GM12873 (cell line): ENCODE data around the gene SBSN.

Source experiments
- CTCF ChIP-seq: IDR thresholded peaks from 2 replicates; pipeline ENCODE4 v1.5.1; 2012; ENCODE audit warnings: low read depth, mild to moderate bottlenecking, moderate library complexity, low read length, control low read depth; ENCODE audit not compliant: insufficient read depth; ENCODE audit errors: missing control alignments

SBSN gene

DNA sequence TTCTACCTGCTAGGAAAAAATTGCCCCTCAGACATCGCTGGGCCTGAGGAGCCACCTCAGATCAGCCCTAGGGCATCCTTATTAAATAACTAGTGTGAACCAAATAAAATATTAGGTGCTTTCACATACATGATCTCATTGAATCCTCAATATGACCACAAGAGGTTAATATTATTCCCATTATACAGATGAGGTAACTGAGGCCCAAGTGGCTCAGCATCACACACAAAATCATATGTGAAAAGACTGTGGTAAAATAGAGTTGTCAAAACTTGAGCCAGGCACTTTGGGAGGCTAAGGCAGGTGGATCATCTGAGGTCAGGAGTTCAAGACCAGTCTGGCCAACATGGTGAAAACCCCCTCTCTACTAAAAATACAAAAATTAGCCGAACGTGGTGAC is 11.8 kb downstream of the SBSN start:
- TF ChIP-seq CTCF = no peak

DNA sequence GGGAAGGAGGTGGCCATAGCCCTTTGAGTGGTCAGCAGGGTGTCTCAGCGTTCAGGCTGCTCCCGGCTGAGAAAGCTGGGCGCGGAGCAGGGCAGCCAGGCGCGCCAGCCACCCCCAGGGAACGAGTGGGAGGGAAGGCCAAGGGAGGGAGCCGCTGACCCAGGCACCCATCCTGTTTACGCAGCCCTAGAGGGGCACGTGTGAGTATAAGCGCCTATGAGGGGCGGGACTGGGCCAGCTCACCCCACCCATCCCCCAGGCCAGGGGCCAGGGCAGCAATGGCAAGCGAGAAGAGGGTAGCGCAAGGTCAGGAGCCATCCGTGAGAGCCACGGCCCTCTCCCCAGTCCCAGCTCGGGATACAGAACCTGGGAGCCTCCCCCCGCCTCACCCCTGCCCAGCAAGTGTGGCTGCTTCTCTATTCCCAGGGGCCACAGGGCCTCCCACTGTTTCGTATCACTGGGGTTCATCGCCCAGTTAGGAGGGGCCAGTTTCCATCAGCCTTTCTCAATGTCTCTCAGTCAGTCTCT is 13.8 kb downstream of the SBSN start:
- TF ChIP-seq CTCF = no peak

DNA sequence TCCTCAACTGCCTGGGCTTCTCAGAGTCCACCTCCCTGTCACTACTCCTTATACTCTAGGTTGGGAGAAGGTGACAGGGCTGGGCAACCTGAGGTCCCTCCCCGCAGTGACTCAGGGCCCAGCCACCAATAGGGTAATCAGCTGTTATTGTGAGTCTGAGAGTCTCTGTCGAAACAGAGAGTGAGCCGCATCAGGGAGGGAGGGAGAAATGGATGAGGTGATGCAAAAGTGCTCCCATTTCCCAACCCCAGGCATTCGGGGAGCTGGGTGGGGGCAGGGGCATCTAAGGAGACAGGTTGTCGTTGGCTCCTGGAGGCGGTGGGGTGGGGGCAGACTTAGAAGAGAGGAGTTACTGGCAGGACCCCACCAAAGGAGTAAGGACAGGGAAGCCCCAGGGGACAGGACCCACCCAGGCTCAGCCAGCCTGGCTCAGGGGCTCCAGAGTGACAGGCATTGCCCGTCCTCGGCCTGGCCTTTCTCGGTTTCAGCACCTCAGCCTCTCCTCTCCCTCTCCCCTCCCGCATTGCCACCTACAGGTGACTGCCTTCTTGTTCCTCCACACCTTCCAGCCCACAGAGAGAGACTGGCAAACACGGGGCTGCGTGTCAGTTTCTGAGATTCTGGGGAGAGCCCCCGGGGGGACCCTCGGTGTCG is 14.4 kb downstream of the SBSN start, which contains the start of gene DMKN:
Gene DMKN, minus strand, starts transcription at position 22 of the 654 bp plus-strand sequence. CDS start 174 bp downstream, outside the sequence.
- TF ChIP-seq CTCF = peak; percentile 24

GRCh38 chr19:35512831-35513627 is 15.1 kb downstream of the SBSN start:
- TF ChIP-seq CTCF = no peak

GRCh38 chr19:35511337-35511736 is 16.8 kb downstream of the SBSN start:
- TF ChIP-seq CTCF = no peak

DNA sequence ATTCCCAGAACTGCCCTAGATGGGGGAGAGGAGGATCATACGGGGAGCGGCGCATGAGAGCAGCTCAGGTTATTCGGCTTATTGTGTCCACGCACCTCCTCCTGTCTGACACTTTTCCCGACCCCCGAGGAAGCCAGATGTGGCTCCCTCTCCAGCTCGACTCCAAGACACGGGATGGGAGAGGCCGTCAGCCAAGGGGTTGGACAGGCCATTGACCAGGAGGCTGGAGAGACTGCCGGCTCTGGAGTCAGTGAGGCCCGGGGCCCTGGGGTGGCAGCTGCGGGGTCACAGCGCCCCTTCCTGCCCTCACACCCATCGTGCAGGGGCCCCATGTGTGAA is 17.5 kb downstream of the SBSN start:
- no peak for TF ChIP-seq CTCF

DNA sequence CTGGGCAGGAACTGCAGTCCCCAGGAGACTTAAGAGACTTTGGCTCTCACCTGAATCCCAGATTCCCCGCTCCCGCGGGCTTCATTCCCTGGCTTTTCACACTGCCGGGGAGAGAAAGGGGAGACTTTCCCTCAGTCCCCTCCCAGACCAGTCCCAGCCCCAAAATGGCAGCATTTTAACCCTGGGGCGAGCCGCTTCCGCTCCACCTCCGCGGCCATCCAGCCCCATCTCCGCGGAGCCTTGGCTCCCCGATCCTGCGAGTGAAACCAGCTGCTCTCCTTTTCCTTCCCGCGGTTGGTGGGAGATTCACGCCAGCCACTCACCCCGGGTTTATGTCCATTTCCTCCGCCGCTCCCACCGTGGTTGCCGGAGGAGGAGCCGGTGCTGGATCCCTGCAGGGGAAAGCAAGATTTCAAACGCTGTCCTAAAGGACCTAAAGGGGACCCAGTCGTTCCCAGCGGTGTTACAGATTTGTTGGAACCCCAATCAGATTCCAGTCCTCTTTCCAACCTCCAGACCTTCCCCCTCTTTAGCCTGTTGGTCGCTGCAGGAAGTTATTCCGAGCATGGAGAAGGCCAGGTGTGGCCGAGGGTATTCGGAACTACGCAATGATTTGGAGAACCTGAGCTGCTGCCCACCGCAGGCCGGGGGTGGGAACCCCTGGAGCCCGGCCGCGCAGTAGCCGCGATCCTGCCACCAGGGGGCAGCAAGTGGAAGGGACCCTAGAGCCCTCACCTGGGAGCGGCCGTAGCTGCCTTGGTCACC is 18.1 kb downstream of the SBSN start:
- TF ChIP-seq CTCF = peak; percentile 95
